Activated T-helper 2 cell treated with anti-CD3 and anti-CD28 coated beads, Interferon-gamma antibody, Interleukin-2, Interleukin-4, amounts not matched to agents 10 μg/mL and 5 μg/mL and 100 μg/mL, durations not matched to agents 14 hours and 24 hours and 36 hours (primary cell): ENCODE results near the gene S100A3. TPM values are rescaled to one million over a fixed set of nuclear protein-coding genes. Genes with fewer than 3 reads are reported as not detected.
A peak's percentile ranks its signal among the peaks of the same experiment; 100 is the strongest.
"Not testable (repeated sequence)": the region's sequence is repeated elsewhere in the genome, so short reads cannot be mapped to it uniquely, and the experiment has no call there.

Experiments used
- DNase-seq: peaks from one replicate; pipeline ENCODE4 v3.0.0; 2021; ENCODE audit warnings: low spot score
- H3K27ac Mint-ChIP-seq: one replicate; pipeline ENCODE4 v1.8.0; 2021; ENCODE audit warnings: mixed read lengths
- H3K27me3 Mint-ChIP-seq: one replicate; pipeline ENCODE4 v1.8.0; 2021; ENCODE audit warnings: low read depth, mixed read lengths
- H3K36me3 Mint-ChIP-seq: one replicate; pipeline ENCODE4 v1.8.0; 2021; ENCODE audit warnings: low read depth, mixed read lengths
- H3K4me1 Mint-ChIP-seq: one replicate; pipeline ENCODE4 v1.8.0; 2021; ENCODE audit warnings: low read depth, mixed read lengths
- H3K4me3 Mint-ChIP-seq: one replicate; pipeline ENCODE4 v1.8.0; 2021; ENCODE audit warnings: low read depth, mild to moderate bottlenecking, moderate library complexity, mixed read lengths
- H3K9me3 Mint-ChIP-seq: one replicate; pipeline ENCODE4 v1.8.0; 2021; ENCODE audit warnings: mixed read lengths
- intact Hi-C: fragments of 100-400 bp; cut with micrococcal nuclease; formaldehyde crosslinking; loops from one replicate; pipeline ENCODE4 v1.15.1; 2023
- total RNA-seq: library from RNA; stranded (reverse); gene quantifications from 2 replicates; pipeline ENCODE4 v1.2.3, GENCODE V29; 2022

S100A3 gene
- total RNA-seq, 1 donor from 2014 or later, result not detected

- peaks cover 24% of the 10 kb centered on the region for H3K36me3 Mint-ChIP-seq
- intact Hi-C loops, result no loop called here
- H3K4me1 Mint-ChIP-seq, result peaks cover 57% of the 10 kb centered on the region
- H3K27me3 Mint-ChIP-seq, result no peaks in the 10 kb centered on the region
- H3K4me3 Mint-ChIP-seq, result peak overlapping the region; percentile 93
- no peak for DNase-seq
- H3K9me3 Mint-ChIP-seq, result no peaks in the 10 kb centered on the region
- H3K27ac Mint-ChIP-seq, result peak overlapping the region; percentile 98
Measured at GRCh38 chr1:153534925-153535241, 14.2 kb downstream of the S100A3 start.

GRCh38 chr1:153534226-153534924 lies 14.7 kb downstream of the S100A3 start:
- Mint-ChIP-seq H3K9me3 (no peaks in the 10 kb centered on the region), H3K4me1 (peaks cover 52% of the 10 kb centered on the region), H3K36me3 (peaks cover 24% of the 10 kb centered on the region), H3K27ac (peak overlapping the region; percentile 98), H3K27me3 (no peaks in the 10 kb centered on the region), H3K4me3 (peak overlapping the region; percentile 93)
- no peak for DNase-seq
- intact Hi-C loops, result no loop called here

- Mint-ChIP-seq H3K9me3 (no peaks in the 10 kb centered on the region), H3K27me3 (no peaks in the 10 kb centered on the region), H3K27ac (peak overlapping the region; percentile 84), H3K4me1 (peaks cover 51% of the 10 kb centered on the region), H3K36me3 (peaks cover 24% of the 10 kb centered on the region), H3K4me3 (peak overlapping the region; percentile 93)
- DNase-seq, result no peak
- intact Hi-C loops, result loop anchor here (1.0 to 2.0 kb wide), 5 partner anchors 21 to 101 kb away; partner anchors contain the start of genes CHTOP and S100A14
Measured at GRCh38 chr1:153533689-153534201, 15.3 kb downstream of the S100A3 start.

- intact Hi-C loops, result loop anchor here (1.0 to 2.0 kb wide), 5 partner anchors 20 to 102 kb away; partner anchors contain the start of genes CHTOP and S100A14
- Mint-ChIP-seq H3K4me1 (peaks cover 51% of the 10 kb centered on the region), H3K4me3 (peak overlapping the region; percentile 93), H3K36me3 (peaks cover 24% of the 10 kb centered on the region), H3K9me3 (no peaks in the 10 kb centered on the region), H3K27me3 (no peaks in the 10 kb centered on the region), H3K27ac (peak overlapping the region; percentile 84)
- peak; percentile 76 for DNase-seq
Measured at GRCh38 chr1:153532769-153533599, 16.1 kb downstream of the S100A3 start.

- H3K9me3 Mint-ChIP-seq, result no peaks in the 10 kb centered on the region
- peak; percentile 45 for DNase-seq
- H3K36me3 Mint-ChIP-seq, result peaks cover 24% of the 10 kb centered on the region
- no peaks in the 10 kb centered on the region for H3K27me3 Mint-ChIP-seq
- H3K27ac Mint-ChIP-seq, result peak overlapping the region; percentile 84
- intact Hi-C loops, result loop anchor here (2.0 kb wide), 4 partner anchors 19 to 103 kb away; partner anchors contain the start of genes CHTOP and S100A14
- peaks cover 51% of the 10 kb centered on the region for H3K4me1 Mint-ChIP-seq
- peak overlapping the region; percentile 93 for H3K4me3 Mint-ChIP-seq
Measured at GRCh38 chr1:153532181-153532580, 16.9 kb downstream of the S100A3 start.

GRCh38 chr1:153531638-153532037 lies 17.4 kb downstream of the S100A3 start:
- Mint-ChIP-seq H3K36me3 (peaks cover 24% of the 10 kb centered on the region), H3K9me3 (no peaks in the 10 kb centered on the region), H3K4me1 (peaks cover 48% of the 10 kb centered on the region), H3K27ac (peak overlapping the region; percentile 84), H3K27me3 (no peaks in the 10 kb centered on the region), H3K4me3 (no peak overlapping the region)
- intact Hi-C loops, result loop anchor here (2.0 kb wide), 4 partner anchors 19 to 103 kb away; partner anchors contain the start of genes CHTOP and S100A14
- DNase-seq, result no peak

GRCh38 chr1:153527683-153528040 lies 21.4 kb downstream of the S100A3 start:
- intact Hi-C loops, result no loop called here
- H3K27ac Mint-ChIP-seq, result no peak overlapping the region
- H3K36me3 Mint-ChIP-seq, result peaks cover 3% of the 10 kb centered on the region
- DNase-seq, result no peak
- H3K9me3 Mint-ChIP-seq, result no peaks in the 10 kb centered on the region
- H3K4me3 Mint-ChIP-seq, result no peak overlapping the region
- H3K4me1 Mint-ChIP-seq, result peaks cover 22% of the 10 kb centered on the region
- no peaks in the 10 kb centered on the region for H3K27me3 Mint-ChIP-seq

- intact Hi-C loops, result no loop called here
- Mint-ChIP-seq H3K36me3 (no peaks in the 10 kb centered on the region), H3K9me3 (no peaks in the 10 kb centered on the region), H3K4me3 (no peak overlapping the region), H3K4me1 (peaks cover 19% of the 10 kb centered on the region), H3K27ac (no peak overlapping the region), H3K27me3 (no peaks in the 10 kb centered on the region)
- DNase-seq, result no peak
Measured at GRCh38 chr1:153527023-153527682, 21.9 kb downstream of the S100A3 start.

- no peak for DNase-seq
- H3K27me3 Mint-ChIP-seq, result no peaks in the 10 kb centered on the region
- peaks cover 10% of the 10 kb centered on the region for H3K4me1 Mint-ChIP-seq
- H3K27ac Mint-ChIP-seq, result no peak overlapping the region
- no peaks in the 10 kb centered on the region for H3K36me3 Mint-ChIP-seq
- H3K9me3 Mint-ChIP-seq, result no peaks in the 10 kb centered on the region
- intact Hi-C loops, result no loop called here
- H3K4me3 Mint-ChIP-seq, result no peak overlapping the region
Measured at GRCh38 chr1:153526132-153526543, 22.9 kb downstream of the S100A3 start.

- Mint-ChIP-seq H3K4me1 (peaks cover 5% of the 10 kb centered on the region), H3K36me3 (no peaks in the 10 kb centered on the region), H3K27ac (no peak overlapping the region), H3K9me3 (no peaks in the 10 kb centered on the region), H3K27me3 (no peaks in the 10 kb centered on the region), H3K4me3 (no peak overlapping the region)
- intact Hi-C loops, result no loop called here
- DNase-seq, result no peak
Measured at GRCh38 chr1:153525088-153525728, 23.9 kb downstream of the S100A3 start.

GRCh38 chr1:153522353-153523048 lies 26.6 kb downstream of the S100A3 start:
- H3K36me3 Mint-ChIP-seq, H3K4me3 Mint-ChIP-seq, H3K27me3 Mint-ChIP-seq, intact Hi-C loops, DNase-seq, H3K27ac Mint-ChIP-seq, H3K9me3 Mint-ChIP-seq, H3K4me1 Mint-ChIP-seq: not testable (repeated sequence)

GRCh38 chr1:153521808-153522207 lies 27.2 kb downstream of the S100A3 start:
- H3K4me1 Mint-ChIP-seq, H3K36me3 Mint-ChIP-seq, H3K27ac Mint-ChIP-seq: not testable (repeated sequence)

More at GRCh38 chr1:153521808-153522207, 27.2 kb downstream of the S100A3 start:
- H3K9me3 Mint-ChIP-seq, intact Hi-C loops, H3K4me3 Mint-ChIP-seq, DNase-seq, H3K27me3 Mint-ChIP-seq: not testable (repeated sequence)
